Suprapubic skin (tissue), 4 donors: Measurements from ENCODE around the gene PSME3IP1. TPM values are rescaled to one million over a fixed set of nuclear protein-coding genes. Genes with fewer than 3 reads are reported as not detected.

Experiments
- DNase-seq, 2 donors: peaks; one replicate each; pipeline ENCODE4 v3.0.0-alpha.2; 2019; ENCODE audit warnings: low spot score in 2 of 2
- H3K27ac ChIP-seq: fragments of 200-600 bp; sonication (generic); one replicate; pipeline ENCODE4 v1.5.1; 2019
- H3K27me3 ChIP-seq: fragments of 200-600 bp; sonication (generic); one replicate; pipeline ENCODE4 v1.5.1; 2019
- H3K36me3 ChIP-seq: fragments of 200-600 bp; sonication (generic); one replicate; pipeline ENCODE4 v1.5.1; 2019
- H3K4me1 ChIP-seq: fragments of 200-600 bp; sonication (generic); one replicate; pipeline ENCODE4 v1.5.1; 2019
- H3K4me3 ChIP-seq: fragments of 200-600 bp; sonication (generic); one replicate; pipeline ENCODE4 v1.5.1; 2019; ENCODE audit warnings: mild to moderate bottlenecking
- H3K9me3 ChIP-seq: fragments of 200-600 bp; sonication (generic); one replicate; pipeline ENCODE4 v1.5.1; 2019
- EP300 ChIP-seq: sonication (generic); formaldehyde crosslinking; IDR thresholded peaks from one replicate; pipeline ENCODE4 v1.6.1; 2017; ENCODE audit warnings: antibody characterized with exemption
- POLR2A ChIP-seq, 2 donors: fragments of 450-650 bp; IDR thresholded peaks; one replicate each; pipeline ENCODE4 v1.6.1; 2017; ENCODE audit warnings: antibody characterized with exemption in 2 of 2, mild to moderate bottlenecking in 2 of 2, moderate library complexity in 2 of 2
- POLR2AphosphoS5 ChIP-seq, 3 donors: sonication (generic); formaldehyde crosslinking; IDR thresholded peaks; one replicate each; pipeline ENCODE4 v1.6.1; 2017; ENCODE audit warnings: antibody characterized with exemption in 3 of 3
- WGBS: methylation state at CpG from one replicate; pipeline ENCODE4 v1.1.5; 2018; 5-methylcytosine and 5-hydroxymethylcytosine counted together
- total RNA-seq, 4 donors: library from RNA; depleted of rRNA; stranded (reverse); fragments of >200 nt; gene quantifications; one replicate each; pipeline ENCODE4 v1.1.0, GENCODE V29; 2016
- TF ChIP-seq, protein P1 (sequence below), 2 donors: fragments of 200-600 bp in 1 of 2; fragments of 450-650 bp in 1 of 2; sonication (generic) in 1 of 2; IDR thresholded peaks; one replicate each; pipeline ENCODE4 v1.5.1; 2016 to 2019; ENCODE audit warnings: antibody characterized with exemption in 2 of 2, mild to moderate bottlenecking in 1 of 2, moderate library complexity in 1 of 2

The PSME3IP1 gene
- total RNA-seq, 4 donors from 2014 or later: 47.1 to 109 (median 60.3) TPM

DNA sequence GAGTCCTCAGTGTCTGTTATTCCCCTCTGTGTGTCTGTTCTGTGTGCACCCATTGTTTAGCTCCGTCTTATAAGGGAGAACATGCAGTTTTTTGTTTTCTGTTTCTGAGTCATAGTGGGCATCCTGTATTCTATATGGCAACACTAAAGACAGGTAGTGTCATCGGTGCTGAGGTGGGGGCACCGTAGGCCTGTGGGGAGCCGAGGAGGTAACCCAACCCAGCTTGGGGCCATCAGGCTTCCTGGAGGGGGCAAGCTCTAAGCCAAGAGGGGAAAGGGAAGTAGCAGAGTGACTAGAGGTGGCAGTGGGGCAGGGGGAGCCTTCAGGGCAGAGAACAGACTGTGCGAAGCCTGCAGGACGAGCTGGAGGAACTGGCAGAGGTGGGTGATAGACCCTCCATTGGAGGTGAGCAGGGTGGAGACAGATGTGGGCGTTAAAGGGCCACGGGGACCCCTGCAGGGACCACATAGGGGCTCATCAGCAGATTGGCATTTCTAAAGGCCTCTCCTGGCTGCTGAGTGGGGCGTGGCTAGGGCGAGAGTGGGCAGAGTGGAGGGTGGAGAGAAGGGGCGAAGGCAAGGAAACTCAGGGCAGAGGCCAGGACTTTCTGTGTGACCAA lies 57.0 kb downstream of the PSME3IP1 start:
- no peaks in the 10 kb centered on the region for H3K27me3 ChIP-seq
- H3K4me1 ChIP-seq: no peaks in the 10 kb centered on the region
- H3K9me3 ChIP-seq: no peaks in the 10 kb centered on the region
- H3K36me3 ChIP-seq: peaks cover 6% of the 10 kb centered on the region
- 81% methylated on average over 11 of the region's 11 CpGs for WGBS
- H3K4me3 ChIP-seq: no peak overlapping the region
- no peak for DNase-seq
- TF ChIP-seq EP300 (no peak), POLR2A (IDR thresholded peaks at IDR 0.05) (no peak), POLR2AphosphoS5 (IDR thresholded peaks at IDR 0.05) (no peak)
- TF ChIP-seq, protein P1, sequence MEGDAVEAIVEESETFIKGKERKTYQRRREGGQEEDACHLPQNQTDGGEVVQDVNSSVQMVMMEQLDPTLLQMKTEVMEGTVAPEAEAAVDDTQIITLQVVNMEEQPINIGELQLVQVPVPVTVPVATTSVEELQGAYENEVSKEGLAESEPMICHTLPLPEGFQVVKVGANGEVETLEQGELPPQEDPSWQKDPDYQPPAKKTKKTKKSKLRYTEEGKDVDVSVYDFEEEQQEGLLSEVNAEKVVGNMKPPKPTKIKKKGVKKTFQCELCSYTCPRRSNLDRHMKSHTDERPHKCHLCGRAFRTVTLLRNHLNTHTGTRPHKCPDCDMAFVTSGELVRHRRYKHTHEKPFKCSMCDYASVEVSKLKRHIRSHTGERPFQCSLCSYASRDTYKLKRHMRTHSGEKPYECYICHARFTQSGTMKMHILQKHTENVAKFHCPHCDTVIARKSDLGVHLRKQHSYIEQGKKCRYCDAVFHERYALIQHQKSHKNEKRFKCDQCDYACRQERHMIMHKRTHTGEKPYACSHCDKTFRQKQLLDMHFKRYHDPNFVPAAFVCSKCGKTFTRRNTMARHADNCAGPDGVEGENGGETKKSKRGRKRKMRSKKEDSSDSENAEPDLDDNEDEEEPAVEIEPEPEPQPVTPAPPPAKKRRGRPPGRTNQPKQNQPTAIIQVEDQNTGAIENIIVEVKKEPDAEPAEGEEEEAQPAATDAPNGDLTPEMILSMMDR (IDR thresholded peaks at IDR 0.05): no peak
- no peak overlapping the region for H3K27ac ChIP-seq

DNA sequence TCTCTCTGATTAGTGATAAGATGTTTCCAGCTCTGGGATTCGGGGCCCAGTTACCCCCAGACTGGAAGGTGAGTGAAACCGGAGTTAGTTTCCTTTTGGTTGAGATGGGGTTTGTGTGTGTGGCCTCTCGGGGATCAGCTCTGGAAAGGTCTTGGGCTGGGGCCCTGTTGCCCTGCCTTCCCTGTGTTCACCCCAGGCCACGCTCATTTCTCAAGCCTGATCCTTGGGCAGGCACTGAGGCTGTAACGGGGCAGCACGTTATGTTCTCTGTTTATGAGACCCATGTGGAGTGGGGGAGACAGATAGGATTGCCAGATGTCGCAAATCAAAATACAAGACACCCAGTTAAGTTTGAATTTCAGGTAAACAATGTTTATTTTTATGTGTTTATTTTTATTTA lies 58.0 kb downstream of the PSME3IP1 start:
- Histone ChIP-seq H3K9me3 (no peaks in the 10 kb centered on the region), H3K4me1 (no peaks in the 10 kb centered on the region), H3K27me3 (no peaks in the 10 kb centered on the region), H3K4me3 (no peak overlapping the region), H3K36me3 (peaks cover 6% of the 10 kb centered on the region), H3K27ac (no peak overlapping the region)
- 89% methylated on average over 4 of the region's 7 CpGs for WGBS
- TF ChIP-seq POLR2A (IDR thresholded peaks at IDR 0.05): no peak
- TF ChIP-seq, protein P1 (IDR thresholded peaks at IDR 0.05): no peak
- TF ChIP-seq POLR2AphosphoS5 (IDR thresholded peaks at IDR 0.05): no peak
- no peak for TF ChIP-seq EP300
- DNase-seq: no peak

DNA sequence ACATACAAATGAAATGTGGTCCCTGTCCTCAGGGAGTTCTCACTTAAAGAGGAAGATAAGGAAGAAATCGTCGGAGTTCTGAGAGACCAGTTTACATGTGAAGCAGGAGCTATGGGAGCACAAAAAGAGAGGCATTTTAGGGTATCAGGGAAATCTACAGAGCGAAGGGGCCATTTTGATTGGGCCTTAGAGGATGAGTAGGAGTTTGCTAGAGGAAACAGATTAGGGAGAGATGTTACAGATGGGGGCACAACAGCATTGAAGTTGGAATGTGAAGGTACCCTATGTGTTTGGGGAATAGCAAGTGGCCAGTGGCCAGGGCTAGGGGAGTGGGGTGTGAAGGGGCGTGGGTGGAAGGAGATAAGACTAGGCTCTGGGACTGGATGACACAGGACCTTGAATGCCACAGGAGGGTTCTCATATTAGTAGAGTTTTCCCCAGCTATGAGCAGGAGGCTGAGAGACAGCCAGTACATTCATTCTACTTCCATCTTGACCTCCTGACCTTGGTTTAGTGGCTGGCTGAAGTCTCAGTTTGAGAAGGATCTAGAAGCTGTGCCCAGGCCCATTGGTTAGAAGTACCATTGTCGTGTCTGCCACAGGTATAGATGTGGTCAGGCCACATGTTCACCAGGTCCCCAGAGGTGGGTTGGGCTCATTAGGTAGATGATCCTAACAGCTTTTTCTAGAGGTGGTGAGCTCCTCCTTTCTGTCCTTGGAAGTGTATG lies 58.6 kb downstream of the PSME3IP1 start:
- Histone ChIP-seq H3K4me3 (no peak overlapping the region), H3K9me3 (no peaks in the 10 kb centered on the region), H3K4me1 (no peaks in the 10 kb centered on the region), H3K27me3 (no peaks in the 10 kb centered on the region), H3K27ac (no peak overlapping the region), H3K36me3 (peaks cover 8% of the 10 kb centered on the region)
- no peak for TF ChIP-seq POLR2A (IDR thresholded peaks at IDR 0.05)
- TF ChIP-seq, protein P1 (IDR thresholded peaks at IDR 0.05): no peak
- TF ChIP-seq EP300: no peak
- TF ChIP-seq POLR2AphosphoS5 (IDR thresholded peaks at IDR 0.05): no peak
- WGBS: 87% methylated on average over 5 of the region's 5 CpGs
- no peak for DNase-seq

DNA sequence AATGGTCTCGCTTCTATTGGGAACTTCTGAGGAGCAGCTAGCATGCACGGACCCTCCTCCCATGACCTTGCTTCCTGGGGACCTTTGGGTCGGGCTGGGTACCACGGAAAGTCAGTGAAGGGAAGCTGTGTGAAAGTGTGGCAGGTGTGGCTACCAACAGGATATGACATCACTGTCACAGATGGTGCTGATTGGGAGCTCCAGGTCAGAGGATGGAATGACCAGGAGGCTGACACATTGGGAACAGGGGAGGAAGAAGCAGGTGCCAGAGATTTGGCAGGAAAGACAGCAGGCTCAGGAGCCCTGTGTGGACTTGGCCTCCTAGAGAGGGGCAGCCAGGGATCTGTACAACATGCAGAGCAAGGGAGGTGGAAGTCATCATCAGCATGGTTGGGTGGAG lies 59.4 kb downstream of the PSME3IP1 start:
- Histone ChIP-seq H3K36me3 (peaks cover 16% of the 10 kb centered on the region), H3K4me1 (no peaks in the 10 kb centered on the region), H3K27ac (no peak overlapping the region), H3K27me3 (no peaks in the 10 kb centered on the region), H3K4me3 (no peak overlapping the region), H3K9me3 (no peaks in the 10 kb centered on the region)
- 100% methylated on average over 4 of the region's 4 CpGs for WGBS
- TF ChIP-seq POLR2AphosphoS5 (IDR thresholded peaks at IDR 0.05) (no peak), EP300 (no peak), POLR2A (IDR thresholded peaks at IDR 0.05) (no peak)
- TF ChIP-seq, protein P1 (IDR thresholded peaks at IDR 0.05): no peak
- no peak for DNase-seq

DNA sequence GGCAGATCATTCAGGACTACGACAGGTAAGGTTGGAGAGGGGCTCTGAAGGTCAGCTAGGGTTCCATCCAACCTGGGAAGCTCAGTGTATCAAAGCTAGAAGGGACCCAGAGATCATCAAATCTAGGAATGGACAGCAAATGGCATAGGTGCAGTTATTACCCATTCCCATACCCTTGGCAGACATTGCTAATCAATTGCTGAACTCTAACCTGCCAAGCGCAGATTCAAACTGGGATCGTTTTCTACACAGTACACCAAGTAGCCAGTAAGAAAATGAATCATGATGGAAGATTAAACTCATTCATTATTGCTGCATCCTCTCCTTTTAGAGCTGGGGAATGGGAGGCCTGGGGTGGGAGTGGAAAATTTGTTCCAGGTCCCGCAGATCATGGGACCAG lies 59.9 kb downstream of the PSME3IP1 start:
- H3K4me3 ChIP-seq: no peak overlapping the region
- no peaks in the 10 kb centered on the region for H3K9me3 ChIP-seq
- no peaks in the 10 kb centered on the region for H3K27me3 ChIP-seq
- DNase-seq: no peak
- H3K27ac ChIP-seq: no peak overlapping the region
- 100% methylated on average over 4 of the region's 4 CpGs for WGBS
- peaks cover 21% of the 10 kb centered on the region for H3K36me3 ChIP-seq
- no peak for TF ChIP-seq POLR2AphosphoS5 (IDR thresholded peaks at IDR 0.05)
- TF ChIP-seq, protein P1 (IDR thresholded peaks at IDR 0.05): no peak
- TF ChIP-seq EP300: no peak
- no peak for TF ChIP-seq POLR2A (IDR thresholded peaks at IDR 0.05)
- no peaks in the 10 kb centered on the region for H3K4me1 ChIP-seq
